Activated T-cell treated with anti-CD3 and anti-CD28 coated beads, Interleukin-2, amount 50 U/mL, for 72 hours (primary cell): ENCODE measurements around the gene PARD3B. TPM values are rescaled to one million over a fixed set of nuclear protein-coding genes. Genes with fewer than 3 reads are reported as not detected.

Source experiments
- ATAC-seq, 2 donors: fragments of 150-1000 bp; cut with Tn5 transposase; replicated peaks in 1 of 2; 2 replicates each; pipeline ENCODE4 v1.10.0; 2021; ENCODE audit warnings: moderate library complexity in 2 of 2, mild to moderate bottlenecking in 1 of 2
- DNase-seq, 2 donors: peaks; one replicate each; pipeline ENCODE4 v3.0.0; 2021 to 2022; ENCODE audit warnings: mixed read lengths in 1 of 2
- H3K27ac Mint-ChIP-seq: one replicate; pipeline ENCODE4 v1.8.0; 2022; ENCODE audit warnings: mild to moderate bottlenecking, moderate library complexity, mixed read lengths
- H3K27me3 Mint-ChIP-seq: one replicate; pipeline ENCODE4 v1.8.0; 2022; ENCODE audit warnings: low read depth, mixed read lengths
- H3K36me3 Mint-ChIP-seq, 2 donors: one replicate each; pipeline ENCODE4 v1.8.0; 2022; ENCODE audit warnings: mixed read lengths in 2 of 2, mild to moderate bottlenecking in 1 of 2; ENCODE audit not compliant: insufficient read depth in 2 of 2
- H3K4me1 Mint-ChIP-seq: one replicate; pipeline ENCODE4 v1.8.0; 2022; ENCODE audit warnings: low read depth, mixed read lengths
- H3K4me3 Mint-ChIP-seq, 2 donors: one replicate each; pipeline ENCODE4 v1.8.0; 2022; ENCODE audit warnings: mild to moderate bottlenecking in 2 of 2, mixed read lengths in 2 of 2, moderate library complexity in 2 of 2
- H3K9me3 Mint-ChIP-seq, 2 donors: one replicate each; pipeline ENCODE4 v1.8.0; 2022; ENCODE audit warnings: mixed read lengths in 2 of 2
- total RNA-seq, 2 donors: library from RNA; stranded (reverse); gene quantifications; one replicate each; pipeline ENCODE4 v1.2.3, GENCODE V29; 2022

Gene PARD3B
- total RNA-seq, 2 donors from 2014 or later, result 0.74 to 0.96 TPM

DNA sequence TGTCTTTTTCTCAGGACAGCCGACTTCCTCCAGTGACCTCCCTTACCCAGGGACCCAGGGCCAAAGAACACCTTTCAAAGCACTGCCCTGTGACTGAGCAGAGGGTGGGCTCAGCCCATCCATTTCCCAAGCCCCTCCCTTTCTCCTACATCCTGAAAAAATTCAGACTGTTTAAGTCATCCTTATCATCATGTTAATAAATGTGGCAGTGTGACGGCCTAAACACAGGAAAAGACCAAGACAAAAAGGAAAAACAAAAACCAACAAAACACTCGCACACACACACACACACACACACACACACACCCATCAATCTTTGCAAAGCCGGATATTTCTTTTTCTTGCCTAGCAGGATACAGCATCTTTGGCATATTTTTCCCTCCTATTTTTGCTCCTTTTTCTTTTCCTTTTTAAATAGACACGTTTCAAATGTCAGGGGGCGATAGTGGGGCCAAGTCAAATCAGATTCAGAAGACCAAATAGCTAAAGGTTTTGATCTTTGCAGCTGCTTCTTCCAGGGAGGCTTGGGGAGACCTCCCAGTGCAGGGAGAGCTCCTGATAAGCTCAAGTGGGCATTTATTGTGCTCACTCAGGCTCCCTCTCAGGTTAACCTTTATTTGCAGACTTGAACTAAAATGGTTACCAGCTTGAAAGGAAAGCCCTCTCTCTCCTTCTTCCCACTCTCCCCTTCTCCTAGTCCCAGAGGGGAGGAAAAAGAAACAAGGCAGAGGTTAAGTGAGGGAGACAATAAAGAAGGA is 1097.5 kb downstream of the PARD3B start:
- DNase-seq (no peak), ATAC-seq (no peak)
- H3K36me3 Mint-ChIP-seq, result peaks cover 0 to 1% of the 10 kb centered on the region in 2 donors
- peaks cover 0 to 4% of the 10 kb centered on the region in 2 donors for H3K9me3 Mint-ChIP-seq
- no peak overlapping the region for H3K4me3 Mint-ChIP-seq
- no peak overlapping the region for H3K27ac Mint-ChIP-seq
- peaks cover 14% of the 10 kb centered on the region for H3K4me1 Mint-ChIP-seq
- H3K27me3 Mint-ChIP-seq, result peaks cover 19% of the 10 kb centered on the region

DNA sequence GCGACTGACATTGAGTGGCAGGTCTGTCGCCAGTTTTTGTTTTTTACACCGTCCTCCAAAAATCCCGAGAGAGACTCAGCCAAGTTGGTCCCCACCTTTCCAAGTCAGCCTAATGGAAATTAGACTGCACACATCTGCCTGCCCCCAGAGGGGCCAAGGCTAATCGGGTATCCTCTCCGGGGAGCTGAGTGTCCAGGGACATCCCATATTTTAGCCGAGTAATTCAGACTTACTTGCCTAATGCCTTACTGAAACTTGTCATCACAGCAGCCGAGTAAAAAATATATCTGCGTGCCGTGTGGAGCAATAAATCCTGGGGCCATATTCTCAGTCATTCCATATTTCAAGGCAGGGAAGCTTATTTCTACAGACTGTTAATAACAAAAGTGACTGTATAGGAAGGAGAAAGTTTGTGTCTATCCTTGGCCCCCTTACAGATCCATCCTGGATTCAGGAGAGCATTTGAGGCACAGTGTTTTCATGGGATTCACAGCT is 1098.2 kb downstream of the PARD3B start:
- Mint-ChIP-seq H3K36me3 (peaks cover 0 to 1% of the 10 kb centered on the region in 2 donors), H3K27me3 (peaks cover 19% of the 10 kb centered on the region), H3K27ac (no peak overlapping the region), H3K9me3 (peaks cover 0 to 4% of the 10 kb centered on the region in 2 donors), H3K4me1 (peaks cover 10% of the 10 kb centered on the region), H3K4me3 (no peak overlapping the region)
- ATAC-seq, result no peak
- DNase-seq, result no peak

DNA sequence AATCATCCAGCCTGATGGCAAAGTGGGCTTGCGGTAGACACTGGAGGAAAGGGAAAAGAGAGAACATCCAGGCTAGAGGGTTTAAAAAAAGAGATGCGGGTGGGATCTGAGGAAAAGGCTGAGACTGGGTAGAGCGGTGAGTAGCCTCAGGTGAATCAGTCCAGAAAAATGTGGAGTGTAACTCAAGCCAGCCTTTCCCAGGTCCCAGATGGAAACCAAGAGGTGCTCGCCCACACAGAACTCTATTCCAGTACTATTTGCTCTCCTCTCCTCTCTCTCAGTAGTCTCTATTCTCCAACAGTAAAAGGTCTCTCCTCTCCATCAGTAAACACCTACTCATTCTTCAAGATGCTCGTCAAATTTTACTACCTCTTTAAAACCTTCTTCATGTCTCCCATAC is 1098.7 kb downstream of the PARD3B start:
- H3K36me3 Mint-ChIP-seq, result peaks cover 0 to 1% of the 10 kb centered on the region in 2 donors
- DNase-seq (no peak), ATAC-seq (no peak)
- H3K9me3 Mint-ChIP-seq, result peaks cover 0 to 4% of the 10 kb centered on the region in 2 donors
- peaks cover 10% of the 10 kb centered on the region for H3K4me1 Mint-ChIP-seq
- H3K4me3 Mint-ChIP-seq, result no peak overlapping the region
- no peak overlapping the region for H3K27ac Mint-ChIP-seq
- H3K27me3 Mint-ChIP-seq, result peaks cover 19% of the 10 kb centered on the region

DNA sequence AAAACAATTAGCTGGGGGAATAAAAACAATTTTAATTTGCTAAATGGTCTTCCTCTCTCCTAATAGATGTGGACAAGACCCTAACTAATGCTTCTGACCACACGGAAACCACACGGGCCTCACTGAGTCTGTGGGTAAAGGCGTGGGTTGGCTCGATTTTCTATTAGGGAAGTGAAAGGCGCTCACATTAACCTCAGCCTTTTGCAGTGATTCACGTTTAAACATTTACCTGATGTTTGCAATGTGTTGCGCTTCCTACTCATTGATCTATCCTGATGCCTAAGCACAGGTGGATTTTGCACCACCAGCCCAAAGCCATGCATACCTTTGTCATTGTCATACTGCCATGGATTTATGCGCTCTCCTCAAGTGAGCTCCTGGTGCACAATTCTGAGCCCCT is 1101.4 kb downstream of the PARD3B start:
- Mint-ChIP-seq H3K27ac (no peak overlapping the region), H3K27me3 (peaks cover 19% of the 10 kb centered on the region), H3K4me1 (no peaks in the 10 kb centered on the region), H3K36me3 (no peaks in the 10 kb centered on the region), H3K4me3 (no peak overlapping the region), H3K9me3 (no peaks in the 10 kb centered on the region)
- ATAC-seq, result no peak
- DNase-seq, result no peak

DNA sequence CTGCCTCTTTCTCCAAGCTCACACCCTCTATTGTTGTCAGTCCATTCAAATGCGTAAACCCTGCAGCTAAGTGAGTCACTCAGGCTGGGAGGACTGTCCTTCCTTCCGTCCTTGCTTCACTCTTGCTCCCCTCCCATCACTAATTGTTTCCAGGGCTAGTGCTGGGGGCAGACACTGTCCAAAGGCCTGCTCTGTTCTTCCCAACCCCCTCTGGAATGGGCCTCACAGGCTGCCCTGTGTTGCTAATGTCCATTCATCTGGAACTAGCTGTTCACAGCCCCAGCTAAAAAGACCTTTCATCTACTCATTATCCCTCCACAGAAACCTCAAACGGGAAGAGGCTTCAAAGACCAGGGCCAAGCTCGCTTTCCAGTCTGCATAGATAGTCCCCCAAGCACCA is 1105.2 kb downstream of the PARD3B start:
- no peak for DNase-seq
- Mint-ChIP-seq H3K27me3 (no peaks in the 10 kb centered on the region), H3K36me3 (no peaks in the 10 kb centered on the region), H3K27ac (no peak overlapping the region), H3K4me1 (peaks cover 5% of the 10 kb centered on the region), H3K4me3 (no peak overlapping the region), H3K9me3 (no peaks in the 10 kb centered on the region)
- no peak for ATAC-seq

DNA sequence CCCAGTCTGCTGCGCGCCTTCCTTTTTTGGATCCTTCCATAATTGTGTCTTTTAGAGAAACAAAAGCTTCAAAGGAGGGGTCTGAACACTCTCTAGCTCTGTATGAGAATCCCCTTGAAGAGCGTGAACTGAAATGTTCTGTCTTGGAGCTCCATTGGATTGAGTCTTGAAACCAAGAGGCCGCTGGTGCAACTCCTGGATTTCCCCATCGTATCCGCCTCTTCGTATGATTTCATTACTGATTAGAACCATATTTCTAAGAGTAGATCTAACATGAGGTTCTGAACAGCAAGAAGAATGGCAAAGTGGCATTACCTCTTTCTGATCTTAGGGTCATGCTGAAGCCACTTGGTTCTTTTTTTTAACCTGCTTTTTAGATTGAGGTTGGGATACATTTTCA is 1105.7 kb downstream of the PARD3B start:
- no peak for ATAC-seq

DNA sequence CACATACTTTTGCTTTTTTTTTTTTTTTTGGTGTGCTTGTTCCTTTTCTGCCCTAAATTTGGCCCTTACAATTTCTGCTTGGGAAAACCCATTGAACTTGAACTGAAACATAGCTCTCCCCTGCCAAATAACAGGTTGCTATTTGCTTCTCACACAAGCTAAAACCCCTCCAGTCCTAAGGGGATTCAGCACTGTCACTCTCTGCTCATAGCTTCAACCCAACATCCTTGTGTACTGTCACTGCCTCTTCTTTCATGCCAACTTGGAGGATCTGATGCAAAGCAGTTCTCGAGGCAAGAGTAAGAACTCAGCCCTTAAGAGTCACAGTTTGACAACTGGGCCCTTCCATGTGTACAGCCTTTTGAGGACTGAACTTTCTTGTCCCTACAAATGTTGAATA is 1106.4 kb downstream of the PARD3B start:
- no peaks in the 10 kb centered on the region for H3K36me3 Mint-ChIP-seq
- H3K9me3 Mint-ChIP-seq, result no peaks in the 10 kb centered on the region
- no peak overlapping the region for H3K27ac Mint-ChIP-seq
- no peak for DNase-seq
- peaks cover 8% of the 10 kb centered on the region for H3K4me1 Mint-ChIP-seq
- ATAC-seq, result no peak
- no peak overlapping the region for H3K4me3 Mint-ChIP-seq
- H3K27me3 Mint-ChIP-seq, result no peaks in the 10 kb centered on the region

More for the DNA sequence above, 1105.7 kb downstream of the PARD3B start:
- DNase-seq, result no peak
- Mint-ChIP-seq H3K27ac (no peak overlapping the region), H3K9me3 (no peaks in the 10 kb centered on the region), H3K4me3 (no peak overlapping the region), H3K4me1 (peaks cover 8% of the 10 kb centered on the region), H3K36me3 (no peaks in the 10 kb centered on the region), H3K27me3 (no peaks in the 10 kb centered on the region)

DNA sequence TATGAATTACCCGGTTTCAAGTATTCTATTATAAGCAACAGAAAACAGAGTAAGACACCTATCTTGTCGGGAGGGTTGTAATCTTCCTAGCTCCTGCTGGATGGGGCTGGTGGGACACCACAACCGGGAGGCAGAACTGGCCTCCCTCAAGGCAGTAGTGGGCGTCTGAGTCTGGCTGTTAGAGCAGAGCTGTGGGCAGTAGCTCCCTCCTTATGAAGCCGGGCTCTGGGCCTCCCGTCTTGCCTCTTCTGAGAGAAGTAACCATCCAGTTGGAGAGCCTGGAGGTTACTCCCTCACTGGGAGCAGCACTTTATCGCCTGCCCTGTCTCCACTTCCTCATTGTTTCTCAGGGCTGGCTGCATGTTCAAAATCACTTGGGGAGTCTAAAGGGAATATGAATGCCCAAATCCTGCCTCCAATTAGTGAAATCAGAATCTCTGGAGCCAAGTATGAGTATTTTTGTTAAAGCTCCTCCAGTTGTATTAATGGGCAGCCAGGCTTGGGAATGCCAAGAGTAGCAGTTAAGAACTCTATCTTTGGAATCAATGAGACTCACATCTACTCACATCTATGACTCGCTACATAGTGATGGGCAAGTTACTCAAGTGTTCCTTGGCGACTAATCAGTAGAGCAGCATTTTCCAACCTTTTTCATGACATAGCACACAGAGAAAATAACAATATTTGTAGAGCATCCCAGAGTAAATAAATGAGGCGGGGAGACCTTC is 1109.8 kb downstream of the PARD3B start:
- Mint-ChIP-seq H3K4me3 (no peak overlapping the region), H3K4me1 (peaks cover 12% of the 10 kb centered on the region), H3K27me3 (no peaks in the 10 kb centered on the region), H3K9me3 (no peaks in the 10 kb centered on the region), H3K27ac (no peak overlapping the region), H3K36me3 (no peaks in the 10 kb centered on the region)
- DNase-seq, result no peak
- ATAC-seq, result no peak

DNA sequence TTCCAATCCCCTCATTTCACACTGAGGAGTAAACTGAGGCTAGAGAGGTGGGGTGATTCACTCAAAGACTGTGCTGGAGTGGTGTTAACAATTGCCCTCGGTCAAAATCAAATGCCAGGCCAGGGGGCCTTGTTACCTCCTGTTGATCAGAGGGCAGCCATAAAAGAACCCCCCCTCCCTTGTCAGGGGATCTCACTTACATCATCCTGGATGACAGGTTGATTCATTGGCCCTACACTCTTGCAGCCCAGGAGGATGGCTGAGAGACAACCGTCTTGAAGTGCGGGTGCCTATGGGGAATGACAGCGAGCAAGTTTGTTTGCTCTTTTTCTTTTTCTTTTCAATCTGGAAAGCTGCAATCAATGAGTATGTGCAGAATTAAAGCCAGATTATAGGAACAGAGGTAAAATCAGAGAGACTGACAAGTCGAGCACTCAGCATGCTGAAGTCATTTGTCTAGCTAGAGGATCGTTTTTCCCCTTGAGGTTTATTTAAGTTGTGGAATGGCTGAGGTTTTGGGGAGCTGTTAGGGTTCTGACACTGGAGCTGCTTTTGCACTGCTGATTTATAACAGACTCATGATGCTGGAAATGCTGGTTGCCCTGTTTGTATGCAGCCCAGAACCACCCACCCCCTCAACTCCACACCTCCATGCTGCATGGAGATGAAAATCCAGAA is 1110.6 kb downstream of the PARD3B start:
- no peak for ATAC-seq
- Mint-ChIP-seq H3K4me3 (no peak overlapping the region), H3K9me3 (no peaks in the 10 kb centered on the region), H3K4me1 (peaks cover 21% of the 10 kb centered on the region), H3K27me3 (no peaks in the 10 kb centered on the region), H3K36me3 (no peaks in the 10 kb centered on the region), H3K27ac (no peak overlapping the region)
- DNase-seq, result no peak

DNA sequence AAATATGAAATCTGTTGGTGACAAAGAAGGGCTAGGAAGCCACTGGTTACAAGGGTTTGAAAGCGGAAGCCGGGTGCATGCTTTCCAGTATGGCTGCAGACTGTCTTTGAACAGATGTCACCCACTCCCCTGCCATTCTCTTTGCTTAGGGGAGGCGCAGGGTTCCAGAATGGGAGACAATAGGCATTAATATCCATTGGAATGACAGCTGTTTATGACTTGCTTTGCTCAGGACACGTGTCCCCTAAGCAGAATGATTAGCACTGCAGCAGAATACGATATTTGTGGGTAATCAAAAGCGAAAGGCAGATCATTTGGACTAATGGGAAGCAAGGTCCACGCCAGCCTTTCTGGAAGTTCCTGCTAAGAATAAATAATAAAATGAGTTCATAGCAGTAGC is 1111.2 kb downstream of the PARD3B start:
- Mint-ChIP-seq H3K9me3 (no peaks in the 10 kb centered on the region), H3K4me3 (no peak overlapping the region), H3K4me1 (peaks cover 26% of the 10 kb centered on the region), H3K27me3 (no peaks in the 10 kb centered on the region), H3K36me3 (no peaks in the 10 kb centered on the region), H3K27ac (no peak overlapping the region)
- ATAC-seq, result no peak
- no peak for DNase-seq

DNA sequence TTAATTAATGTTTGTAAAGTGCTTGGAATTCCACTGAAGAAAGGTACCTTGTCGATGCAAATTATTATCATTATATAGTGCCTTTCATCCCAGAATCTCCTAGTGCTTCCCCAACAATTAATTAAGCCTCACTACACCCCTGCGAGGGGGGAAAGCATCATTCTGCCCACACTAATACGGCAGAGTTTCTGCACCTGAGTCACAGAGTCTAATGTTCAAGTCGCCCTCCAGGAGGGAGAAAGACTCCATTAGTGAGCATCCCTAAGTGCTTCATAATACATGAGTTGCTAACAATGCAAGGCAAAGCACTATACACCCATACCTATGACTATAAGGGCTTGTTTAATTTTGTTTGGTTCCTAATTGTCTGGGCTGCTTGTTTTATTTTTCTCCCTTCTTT is 1111.7 kb downstream of the PARD3B start:
- Mint-ChIP-seq H3K27ac (no peak overlapping the region), H3K36me3 (no peaks in the 10 kb centered on the region), H3K4me3 (no peak overlapping the region), H3K9me3 (no peaks in the 10 kb centered on the region), H3K27me3 (no peaks in the 10 kb centered on the region), H3K4me1 (peaks cover 29% of the 10 kb centered on the region)
- DNase-seq (no peak), ATAC-seq (no peak)

DNA sequence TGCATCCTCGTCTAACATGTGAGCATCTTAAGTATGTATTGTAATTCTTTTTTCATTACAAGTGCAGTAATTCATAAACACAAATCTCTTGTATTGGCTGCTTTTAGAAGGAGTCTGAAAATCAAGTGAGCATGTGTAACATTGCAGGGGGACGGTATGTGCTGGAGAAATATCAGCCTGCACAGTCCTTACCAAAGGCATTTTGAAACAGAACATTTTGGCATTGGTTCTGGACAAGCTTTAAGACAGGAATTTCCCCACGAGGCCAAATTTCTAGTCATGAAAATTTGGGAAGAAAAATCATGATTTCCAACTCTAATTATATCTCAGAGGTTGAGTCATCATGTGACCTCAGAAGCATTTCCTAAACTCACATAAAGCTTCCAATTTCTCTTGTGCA is 1112.3 kb downstream of the PARD3B start:
- H3K9me3 Mint-ChIP-seq, result no peaks in the 10 kb centered on the region

DNA sequence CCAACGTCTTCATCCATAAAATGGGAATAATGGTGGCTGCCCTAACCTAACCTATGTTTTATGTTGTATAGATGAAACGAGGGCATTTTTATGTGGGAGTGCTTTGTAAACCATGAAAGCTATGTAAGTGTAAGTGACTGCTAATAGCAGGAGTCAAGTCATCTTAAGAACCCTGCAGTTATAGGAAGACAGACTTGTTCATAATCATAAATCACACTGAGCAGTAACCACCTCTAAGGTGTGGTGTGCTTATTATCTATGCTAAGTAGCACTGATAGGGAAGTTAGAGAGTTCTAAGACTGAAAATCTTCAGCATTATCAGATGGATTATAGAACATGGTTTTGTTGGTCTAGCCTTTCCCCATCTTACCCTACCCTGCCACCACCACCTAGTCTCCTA is 1112.8 kb downstream of the PARD3B start:
- H3K27ac Mint-ChIP-seq, result no peak overlapping the region
- H3K4me3 Mint-ChIP-seq, result no peak overlapping the region
- H3K36me3 Mint-ChIP-seq, result no peaks in the 10 kb centered on the region
- peaks cover 36% of the 10 kb centered on the region for H3K4me1 Mint-ChIP-seq
- ATAC-seq (peak; percentile 63 to 64), DNase-seq (no peak)
- H3K9me3 Mint-ChIP-seq, result no peaks in the 10 kb centered on the region
- H3K27me3 Mint-ChIP-seq, result no peaks in the 10 kb centered on the region

More for the DNA sequence above, 1112.3 kb downstream of the PARD3B start:
- Mint-ChIP-seq H3K27ac (no peak overlapping the region), H3K27me3 (no peaks in the 10 kb centered on the region), H3K4me3 (no peak overlapping the region), H3K4me1 (peaks cover 34% of the 10 kb centered on the region), H3K36me3 (no peaks in the 10 kb centered on the region)
- DNase-seq (no peak), ATAC-seq (no peak)
